MM.1S (cell line): ENCODE measurements around the gene EXD2.

ENCODE experiments used
- DNase-seq: peaks from one replicate; pipeline ENCODE4 v3.0.0-alpha.2; 2015
- H2AFZ ChIP-seq: fragments of 300-600 bp; sonication (generic); 2 replicates; pipeline ENCODE4 v1.6.0; 2016; ENCODE audit warnings: antibody characterized with exemption, low read length
- H3F3A ChIP-seq: fragments of 300-600 bp; sonication (generic); 2 replicates; pipeline ENCODE4 v1.6.1; 2016; ENCODE audit warnings: mild to moderate bottlenecking, antibody characterized with exemption, low read length, moderate library complexity, mixed read lengths; ENCODE audit not compliant: insufficient read depth
- H3K27ac ChIP-seq: fragments of 300-600 bp; sonication (generic); 2 replicates; pipeline ENCODE4 v1.5.1; 2016; ENCODE audit warnings: mild to moderate bottlenecking, low read length
- H3K27me3 ChIP-seq: fragments of 300-600 bp; sonication (generic); replicated peaks from 2 replicates; pipeline ENCODE4 v1.6.0; 2016; ENCODE audit warnings: low read length; ENCODE audit not compliant: insufficient read depth
- H3K36me3 ChIP-seq: fragments of 300-600 bp; sonication (generic); replicated peaks from 2 replicates; pipeline ENCODE4 v1.6.1; 2016; ENCODE audit warnings: mild to moderate bottlenecking, low read length, mixed read lengths; ENCODE audit not compliant: insufficient read depth
- H3K4me1 ChIP-seq: fragments of 300-600 bp; sonication (generic); 2 replicates; pipeline ENCODE4 v1.6.1; 2016; ENCODE audit warnings: low read length, mixed read lengths
- H3K4me2 ChIP-seq: fragments of 300-600 bp; sonication (generic); 2 replicates; pipeline ENCODE4 v1.6.0; 2016; ENCODE audit warnings: low read depth, low read length
- H3K4me3 ChIP-seq: fragments of 300-600 bp; sonication (generic); 2 replicates; pipeline ENCODE4 v1.5.1; 2016; ENCODE audit warnings: low read length, mixed read lengths
- H3K79me2 ChIP-seq: fragments of 300-600 bp; sonication (generic); 2 replicates; pipeline ENCODE4 v1.6.1; 2016; ENCODE audit warnings: mixed run types, low read length, mixed read lengths
- H3K9ac ChIP-seq: fragments of 300-600 bp; sonication (generic); 2 replicates; pipeline ENCODE4 v1.6.1; 2016; ENCODE audit warnings: low read length, mixed read lengths
- H3K9me2 ChIP-seq: fragments of 300-600 bp; sonication (generic); replicated peaks from 2 replicates; pipeline ENCODE4 v1.6.1; 2016; ENCODE audit warnings: mild to moderate bottlenecking, low read length, mixed read lengths; ENCODE audit not compliant: insufficient read depth
- H3K9me3 ChIP-seq: fragments of 300-600 bp; sonication (generic); replicated peaks from 2 replicates; pipeline ENCODE4 v1.6.1; 2016; ENCODE audit warnings: mild to moderate bottlenecking, low read length, mixed read lengths; ENCODE audit not compliant: insufficient read depth
- H4K20me1 ChIP-seq: fragments of 300-600 bp; sonication (generic); 2 replicates; pipeline ENCODE4 v1.6.1; 2016; ENCODE audit warnings: mild to moderate bottlenecking, low read length, moderate library complexity, mixed read lengths; ENCODE audit not compliant: insufficient read depth
- CTCF ChIP-seq: fragments of 300-600 bp; sonication (generic); IDR thresholded peaks from 2 replicates; pipeline ENCODE4 v1.5.1; 2016; ENCODE audit warnings: antibody characterized with exemption, low read length, mixed read lengths
- EZH2 ChIP-seq: fragments of 300-600 bp; sonication (generic); optimal IDR thresholded peaks from 2 replicates; pipeline ENCODE3; 2017; ENCODE audit warnings: low read depth, mild to moderate bottlenecking, antibody characterized with exemption, low read length, mixed read lengths
- EZH2phosphoT487 ChIP-seq: fragments of 300-600 bp; sonication (generic); IDR thresholded peaks from 2 replicates; pipeline ENCODE4 v1.6.1; 2018; ENCODE audit warnings: antibody characterized with exemption, low read length

EXD2 gene

GRCh38 chr14:69232388-69232787 lies 41.1 kb downstream of the EXD2 start:
- Histone ChIP-seq H3K27ac (no peak overlapping the region), H3F3A (no peaks in the 10 kb centered on the region), H3K4me2 (no peak overlapping the region), H3K4me3 (no peak overlapping the region), H3K9ac (no peak overlapping the region), H3K9me3 (no peaks in the 10 kb centered on the region), H3K27me3 (no peaks in the 10 kb centered on the region), H3K9me2 (no peaks in the 10 kb centered on the region), H3K36me3 (no peaks in the 10 kb centered on the region), H3K79me2 (no peaks in the 10 kb centered on the region), H4K20me1 (no peaks in the 10 kb centered on the region), H3K4me1 (no peaks in the 10 kb centered on the region), H2AFZ (no peak overlapping the region)
- DNase-seq, result no peak
- TF ChIP-seq EZH2 (no peak), CTCF (no peak), EZH2phosphoT487 (no peak)

- Histone ChIP-seq H3K79me2 (no peaks in the 10 kb centered on the region), H3K9me3 (no peaks in the 10 kb centered on the region), H4K20me1 (no peaks in the 10 kb centered on the region), H3F3A (no peaks in the 10 kb centered on the region), H3K9me2 (no peaks in the 10 kb centered on the region), H3K4me3 (no peak overlapping the region), H3K9ac (no peak overlapping the region), H3K27me3 (no peaks in the 10 kb centered on the region), H3K36me3 (no peaks in the 10 kb centered on the region), H3K27ac (no peak overlapping the region), H3K4me2 (no peak overlapping the region), H3K4me1 (no peaks in the 10 kb centered on the region), H2AFZ (no peak overlapping the region)
- TF ChIP-seq CTCF (no peak), EZH2 (no peak), EZH2phosphoT487 (no peak)
- DNase-seq, result no peak
These were observed 42.8 kb downstream of the EXD2 start for GRCh38 chr14:69234106-69234505.

GRCh38 chr14:69235708-69236107 lies 44.4 kb downstream of the EXD2 start:
- Histone ChIP-seq H3K9ac (no peak overlapping the region), H2AFZ (no peak overlapping the region), H3K27ac (no peak overlapping the region), H4K20me1 (no peaks in the 10 kb centered on the region), H3K9me3 (no peaks in the 10 kb centered on the region), H3K36me3 (no peaks in the 10 kb centered on the region), H3F3A (no peaks in the 10 kb centered on the region), H3K9me2 (no peaks in the 10 kb centered on the region), H3K79me2 (no peaks in the 10 kb centered on the region), H3K4me2 (no peak overlapping the region), H3K4me1 (no peaks in the 10 kb centered on the region), H3K27me3 (no peaks in the 10 kb centered on the region), H3K4me3 (no peak overlapping the region)
- DNase-seq, result no peak
- TF ChIP-seq EZH2phosphoT487 (no peak), EZH2 (no peak)

- TF ChIP-seq CTCF (no peak), EZH2phosphoT487 (no peak)
- Histone ChIP-seq H3K4me2 (no peak overlapping the region), H3K4me1 (no peaks in the 10 kb centered on the region), H4K20me1 (no peaks in the 10 kb centered on the region), H3K36me3 (no peaks in the 10 kb centered on the region), H3K9me2 (no peaks in the 10 kb centered on the region), H2AFZ (no peak overlapping the region), H3K27me3 (no peaks in the 10 kb centered on the region), H3K9ac (no peak overlapping the region), H3K27ac (no peak overlapping the region), H3K4me3 (no peak overlapping the region), H3K79me2 (no peaks in the 10 kb centered on the region), H3K9me3 (no peaks in the 10 kb centered on the region), H3F3A (no peaks in the 10 kb centered on the region)
- DNase-seq, result no peak
These were observed 45.8 kb downstream of the EXD2 start for GRCh38 chr14:69237142-69237541.
